NCI-H128 (cell line): Measurements from ENCODE around the gene NTSR1.

ENCODE experiments used
- DNase-seq: peaks from one replicate; lab custom pipeline; 2025; ENCODE audit not compliant: unreplicated experiment; lab: John Stamatoyannopoulos, UW

The NTSR1 gene

GRCh38 chr20:62753626-62754025, 45.0 kb downstream of the NTSR1 start:
- no peak for DNase-seq

DNA sequence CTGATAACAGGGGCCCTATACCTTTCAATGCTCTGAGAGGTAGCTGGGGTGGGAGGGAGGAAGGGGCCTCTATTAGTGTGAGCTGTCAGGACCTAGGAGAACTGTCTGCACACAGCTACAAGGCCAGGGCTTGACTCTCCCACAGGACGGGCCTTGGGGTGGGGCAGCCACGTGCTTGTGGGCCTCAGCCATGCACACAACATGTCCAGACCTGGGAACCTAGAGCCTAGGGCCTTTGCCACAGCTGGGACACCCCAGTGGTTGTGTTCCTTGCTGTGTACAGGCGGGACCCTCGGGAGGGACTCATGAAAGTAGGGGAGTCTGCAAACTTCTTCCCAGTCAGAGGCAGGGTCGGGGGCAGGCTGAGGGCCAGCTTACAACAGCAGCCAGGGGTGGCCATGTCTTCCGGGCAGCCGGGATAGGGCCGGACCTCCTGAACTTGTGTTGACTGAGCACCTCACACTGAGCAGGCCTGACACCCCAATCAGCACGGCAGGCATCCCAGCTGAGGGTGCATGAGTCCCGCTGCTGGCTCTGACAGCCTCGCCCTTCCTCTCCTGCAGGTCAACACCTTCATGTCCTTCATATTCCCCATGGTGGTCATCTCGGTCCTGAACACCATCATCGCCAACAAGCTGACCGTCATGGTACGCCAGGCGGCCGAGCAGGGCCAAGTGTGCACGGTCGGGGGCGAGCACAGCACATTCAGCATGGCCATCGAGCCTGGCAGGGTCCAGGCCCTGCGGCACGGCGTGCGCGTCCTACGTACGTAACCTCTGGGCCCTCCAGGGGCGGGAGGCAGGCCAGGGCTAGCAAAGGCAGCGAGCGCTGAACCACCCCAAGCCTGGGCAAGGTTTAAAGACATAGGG, 45.7 kb downstream of the NTSR1 start:
- DNase-seq, result no peak

DNA sequence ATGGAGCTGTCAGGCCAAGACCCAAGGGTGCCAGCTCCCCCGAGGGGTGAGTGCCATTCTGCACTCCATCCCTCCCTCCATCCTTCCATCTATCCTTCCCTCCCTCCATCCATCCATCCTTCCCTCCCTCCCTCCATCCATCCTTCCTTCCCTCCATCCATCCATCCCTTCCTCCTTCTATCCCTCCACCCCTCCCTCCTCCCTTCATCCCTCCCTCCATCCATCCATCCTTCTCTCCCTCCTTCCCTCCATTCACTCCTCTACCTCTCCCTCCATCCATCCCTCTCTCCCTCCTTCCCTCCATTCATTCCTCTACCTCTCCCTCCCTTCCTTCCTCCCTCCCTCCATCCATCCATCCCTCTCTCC, 46.3 kb downstream of the NTSR1 start:
- no peak for DNase-seq

GRCh38 chr20:62755817-62756724, 47.4 kb downstream of the NTSR1 start:
- DNase-seq, result no peak

- DNase-seq, result no peak
These were observed 49.7 kb downstream of the NTSR1 start for GRCh38 chr20:62758226-62758912.

GRCh38 chr20:62759981-62760431, 51.4 kb downstream of the NTSR1 start:
- DNase-seq, result no peak

DNA sequence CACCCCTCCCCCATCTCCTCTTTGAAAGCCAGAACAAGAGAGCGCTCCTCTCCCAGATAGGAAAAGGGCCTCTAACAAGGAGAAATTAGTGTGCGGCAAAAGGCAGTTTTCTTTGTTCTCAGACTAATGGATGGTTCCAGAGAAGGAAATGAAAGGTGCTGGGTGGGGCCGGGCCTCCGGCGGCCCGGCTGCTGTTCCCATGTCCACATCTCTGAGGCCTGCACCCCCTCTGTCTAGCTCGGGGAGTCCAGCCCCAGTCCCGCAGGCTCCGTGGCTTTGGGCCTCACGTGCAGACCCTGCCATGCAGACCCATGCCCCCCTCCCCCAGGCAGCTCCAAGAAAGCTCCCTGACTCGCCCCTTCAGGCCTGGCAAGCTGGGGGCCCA, 51.8 kb downstream of the NTSR1 start:
- no peak for DNase-seq

GRCh38 chr20:62760856-62761758, 52.5 kb downstream of the NTSR1 start:
- DNase-seq, result no peak

- DNase-seq, result no peak
These were observed 53.1 kb downstream of the NTSR1 start for GRCh38 chr20:62761759-62762131.

- no peak for DNase-seq
These were observed 53.7 kb downstream of the NTSR1 start for GRCh38 chr20:62762376-62762775.

GRCh38 chr20:62762801-62763368, 54.2 kb downstream of the NTSR1 start:
- DNase-seq, result no peak

DNA sequence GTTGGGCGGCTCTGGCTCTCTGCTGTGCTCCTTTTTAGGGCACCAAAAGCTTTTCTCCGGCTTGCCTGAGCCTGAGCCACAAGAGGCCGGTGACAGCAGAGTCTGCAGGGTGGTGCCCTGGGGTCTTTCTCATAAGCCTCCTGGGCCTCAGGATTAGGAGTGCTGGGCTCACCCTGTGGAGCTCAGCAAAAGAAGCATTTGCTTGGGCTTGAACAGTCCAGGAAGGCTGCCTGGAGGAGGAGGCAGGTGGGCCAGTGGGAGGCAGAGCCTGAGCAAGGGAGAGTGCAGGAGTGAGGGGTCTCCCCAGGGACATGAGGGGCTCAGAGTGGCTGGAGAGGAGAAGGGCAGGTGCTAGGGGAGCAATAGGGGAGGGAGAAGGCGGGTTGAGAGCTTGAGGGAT, 54.8 kb downstream of the NTSR1 start:
- no peak for DNase-seq

DNA sequence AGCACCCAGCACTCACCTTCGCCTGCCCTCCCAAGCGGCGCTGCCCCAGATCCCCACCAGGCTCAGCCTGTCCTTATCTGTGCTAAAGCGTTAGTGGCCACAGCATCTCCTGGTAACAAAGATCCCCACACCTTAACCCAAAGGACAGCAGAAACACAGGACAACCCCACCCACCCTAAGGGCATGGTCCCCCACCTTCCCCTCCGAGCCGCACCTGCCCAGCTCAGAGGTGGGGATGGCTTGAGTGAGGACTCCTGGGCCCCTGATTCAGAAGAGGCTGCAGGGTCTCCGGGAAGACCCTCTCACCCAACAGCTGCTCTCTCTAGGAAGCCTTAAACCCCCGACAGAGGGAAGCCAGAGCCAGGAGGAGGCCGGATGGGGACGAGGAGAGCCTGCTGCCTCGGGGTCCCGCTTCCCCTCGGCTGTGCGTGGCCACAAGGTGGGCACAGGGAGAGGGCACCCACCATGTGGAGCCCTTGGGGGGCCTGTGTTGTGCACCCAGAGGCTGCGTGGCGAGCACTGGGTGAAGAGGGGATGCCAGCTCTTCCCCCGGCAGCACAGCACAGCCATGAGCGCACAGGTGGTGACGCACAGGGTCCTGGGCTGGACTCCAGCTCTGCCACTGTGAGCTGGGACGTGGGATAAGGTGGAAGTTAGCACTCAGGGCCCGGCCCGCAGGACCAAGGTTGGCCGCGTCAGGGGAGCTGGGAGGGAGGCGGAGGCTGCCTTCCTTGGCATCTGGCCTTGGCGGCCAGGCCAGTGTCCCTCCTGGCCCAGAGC, 55.7 kb downstream of the NTSR1 start:
- no peak for DNase-seq

DNA sequence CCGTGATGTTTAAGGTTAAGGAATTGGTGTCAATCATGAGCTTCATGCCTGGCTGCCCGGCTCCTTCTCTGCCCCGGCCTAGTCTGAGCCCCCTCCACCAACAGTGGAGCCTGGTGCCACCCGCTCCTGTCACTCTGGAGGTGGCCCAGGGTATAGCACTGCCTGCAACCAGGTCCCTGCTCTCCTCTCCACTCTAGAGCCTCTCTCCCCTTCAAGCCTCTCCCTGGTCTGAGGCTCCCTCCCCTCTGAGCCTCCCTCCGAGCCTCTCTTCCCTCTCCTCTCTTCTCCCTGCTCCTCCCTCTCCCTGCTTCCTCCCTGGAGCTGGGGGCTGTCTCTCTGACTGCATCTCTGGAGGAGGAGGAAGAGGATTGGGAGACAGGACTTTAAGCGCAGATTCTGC, 56.4 kb downstream of the NTSR1 start:
- no peak for DNase-seq

DNA sequence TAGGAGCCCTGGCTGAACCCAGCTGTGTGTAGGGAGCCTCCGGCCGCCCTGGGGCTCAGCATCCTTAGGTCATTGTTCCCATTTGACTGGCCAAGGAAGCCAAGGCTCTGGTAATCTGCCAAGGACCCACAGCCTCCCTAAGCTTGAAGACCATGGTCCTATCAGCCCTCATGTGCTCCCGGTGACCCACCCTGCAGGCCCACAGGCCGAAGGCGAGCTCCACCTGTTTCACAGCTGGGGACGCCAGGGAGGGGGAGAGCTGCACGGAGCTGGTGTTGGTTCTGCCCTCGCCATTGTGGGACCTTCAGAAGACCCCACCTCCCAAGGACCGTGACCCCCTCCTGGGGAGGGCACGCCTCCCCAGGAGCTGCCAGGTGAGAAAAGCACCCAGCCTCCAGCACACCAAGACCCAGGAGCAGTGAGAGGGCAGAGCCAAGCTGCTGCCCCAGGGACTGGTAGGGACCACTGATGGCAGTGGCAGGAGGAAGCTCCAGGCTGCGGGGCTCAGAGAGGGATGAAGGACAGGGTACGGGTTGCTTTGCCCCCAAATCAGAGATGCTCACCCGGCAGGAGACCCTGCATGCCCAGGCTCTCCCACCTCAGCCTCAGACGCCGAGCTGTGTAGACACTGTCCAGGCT, 56.9 kb downstream of the NTSR1 start:
- DNase-seq, result no peak

GRCh38 chr20:62766071-62766450, 57.4 kb downstream of the NTSR1 start:
- no peak for DNase-seq

DNA sequence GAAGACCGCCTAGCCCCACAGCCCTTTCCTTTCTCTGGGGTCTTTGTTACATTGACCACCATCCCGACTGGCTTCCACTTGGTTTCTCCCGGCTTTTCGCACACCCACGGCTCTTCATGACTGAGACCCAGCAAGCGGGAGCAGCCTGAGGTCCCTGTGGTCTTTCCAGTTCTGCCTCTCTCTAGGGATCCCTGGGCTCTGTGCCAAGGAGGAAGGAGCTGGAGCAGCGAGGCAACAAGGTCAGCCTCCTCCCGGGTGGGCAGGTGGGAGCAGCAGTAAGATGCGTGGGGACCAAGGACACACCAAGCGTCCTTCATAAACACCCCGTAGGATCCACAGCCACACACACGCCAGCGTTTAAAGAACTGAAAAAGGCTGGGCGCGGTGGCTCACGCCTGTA, 58.1 kb downstream of the NTSR1 start:
- no peak for DNase-seq

- DNase-seq, result no peak
These were observed 59.6 kb downstream of the NTSR1 start for GRCh38 chr20:62768234-62768546.
